ENCODE measurements around the gene MYLK. TPM values are rescaled to one million over a fixed set of nuclear protein-coding genes. Genes with fewer than 3 reads are reported as not detected.

MYLK gene
- total RNA-seq, 1 donor from 2014 or later, result 20.1 TPM

- no peaks in the 10 kb centered on the region for H3K27me3 Mint-ChIP-seq (ENCODE audit: low read depth)
- peaks cover 4% of the 10 kb centered on the region for H3K36me3 Mint-ChIP-seq (ENCODE audit: low read depth)
- H3K4me1 Mint-ChIP-seq, result peaks cover 31% of the 10 kb centered on the region
- H3K9me3 Mint-ChIP-seq, result peaks cover 3% of the 10 kb centered on the region
- DNase-seq (ENCODE audit: low read depth, low spot score), result no peak
- H3K27ac Mint-ChIP-seq (ENCODE audit: unreplicated experiment), result no peak overlapping the region
- TF ChIP-seq, protein P1, sequence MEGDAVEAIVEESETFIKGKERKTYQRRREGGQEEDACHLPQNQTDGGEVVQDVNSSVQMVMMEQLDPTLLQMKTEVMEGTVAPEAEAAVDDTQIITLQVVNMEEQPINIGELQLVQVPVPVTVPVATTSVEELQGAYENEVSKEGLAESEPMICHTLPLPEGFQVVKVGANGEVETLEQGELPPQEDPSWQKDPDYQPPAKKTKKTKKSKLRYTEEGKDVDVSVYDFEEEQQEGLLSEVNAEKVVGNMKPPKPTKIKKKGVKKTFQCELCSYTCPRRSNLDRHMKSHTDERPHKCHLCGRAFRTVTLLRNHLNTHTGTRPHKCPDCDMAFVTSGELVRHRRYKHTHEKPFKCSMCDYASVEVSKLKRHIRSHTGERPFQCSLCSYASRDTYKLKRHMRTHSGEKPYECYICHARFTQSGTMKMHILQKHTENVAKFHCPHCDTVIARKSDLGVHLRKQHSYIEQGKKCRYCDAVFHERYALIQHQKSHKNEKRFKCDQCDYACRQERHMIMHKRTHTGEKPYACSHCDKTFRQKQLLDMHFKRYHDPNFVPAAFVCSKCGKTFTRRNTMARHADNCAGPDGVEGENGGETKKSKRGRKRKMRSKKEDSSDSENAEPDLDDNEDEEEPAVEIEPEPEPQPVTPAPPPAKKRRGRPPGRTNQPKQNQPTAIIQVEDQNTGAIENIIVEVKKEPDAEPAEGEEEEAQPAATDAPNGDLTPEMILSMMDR (conservative IDR thresholded peaks at IDR 0.05), result no peak
- peak overlapping the region; percentile 53 for H3K4me3 Mint-ChIP-seq
Observed at GRCh38 chr3:123791898-123792297, 92.2 kb downstream of the MYLK start.

DNA sequence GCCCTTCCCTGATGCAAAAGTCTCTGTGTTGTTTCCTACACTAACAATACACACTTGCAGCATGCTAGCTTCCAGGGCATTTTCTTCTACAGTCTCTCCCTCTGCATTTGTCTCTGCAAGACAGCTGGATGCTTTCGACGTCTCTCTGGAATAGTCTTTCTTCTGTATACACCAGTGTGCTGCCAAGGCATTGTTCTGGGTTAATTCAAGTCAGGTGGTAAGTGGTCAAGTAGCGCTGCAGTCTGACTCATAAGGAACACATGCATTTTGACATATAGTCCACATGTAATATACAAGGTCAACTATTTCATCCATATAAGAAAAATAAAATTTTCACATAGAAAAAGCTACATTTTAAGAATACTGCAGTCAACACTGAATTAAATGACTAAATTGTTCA is 92.7 kb downstream of the MYLK start:
- peaks cover 4% of the 10 kb centered on the region for H3K36me3 Mint-ChIP-seq (ENCODE audit: low read depth)
- no peak overlapping the region for H3K4me3 Mint-ChIP-seq
- no peaks in the 10 kb centered on the region for H3K27me3 Mint-ChIP-seq (ENCODE audit: low read depth)
- no peak for DNase-seq (ENCODE audit: low read depth, low spot score)
- peaks cover 31% of the 10 kb centered on the region for H3K4me1 Mint-ChIP-seq
- peaks cover 3% of the 10 kb centered on the region for H3K9me3 Mint-ChIP-seq
- TF ChIP-seq, protein P1 (conservative IDR thresholded peaks at IDR 0.05), result no peak
- no peak overlapping the region for H3K27ac Mint-ChIP-seq (ENCODE audit: unreplicated experiment)

- TF ChIP-seq, protein P1 (conservative IDR thresholded peaks at IDR 0.05), result no peak
- peaks cover 31% of the 10 kb centered on the region for H3K4me1 Mint-ChIP-seq
- DNase-seq (ENCODE audit: low read depth, low spot score), result no peak
- peaks cover 4% of the 10 kb centered on the region for H3K36me3 Mint-ChIP-seq (ENCODE audit: low read depth)
- no peak overlapping the region for H3K27ac Mint-ChIP-seq (ENCODE audit: unreplicated experiment)
- H3K27me3 Mint-ChIP-seq (ENCODE audit: low read depth), result no peaks in the 10 kb centered on the region
- peaks cover 3% of the 10 kb centered on the region for H3K9me3 Mint-ChIP-seq
- no peak overlapping the region for H3K4me3 Mint-ChIP-seq
Observed at GRCh38 chr3:123791073-123791370, 93.1 kb downstream of the MYLK start.

- no peaks in the 10 kb centered on the region for H3K27me3 Mint-ChIP-seq (ENCODE audit: low read depth)
- no peak overlapping the region for H3K4me3 Mint-ChIP-seq
- H3K4me1 Mint-ChIP-seq, result peaks cover 31% of the 10 kb centered on the region
- peaks cover 4% of the 10 kb centered on the region for H3K36me3 Mint-ChIP-seq (ENCODE audit: low read depth)
- DNase-seq (ENCODE audit: low read depth, low spot score), result no peak
- TF ChIP-seq, protein P1 (conservative IDR thresholded peaks at IDR 0.05), result no peak
- H3K27ac Mint-ChIP-seq (ENCODE audit: unreplicated experiment), result no peak overlapping the region
- peaks cover 3% of the 10 kb centered on the region for H3K9me3 Mint-ChIP-seq
Observed at GRCh38 chr3:123790254-123791072, 93.7 kb downstream of the MYLK start.

- no peaks in the 10 kb centered on the region for H3K27me3 Mint-ChIP-seq (ENCODE audit: low read depth)
- H3K9me3 Mint-ChIP-seq, result peaks cover 3% of the 10 kb centered on the region
- TF ChIP-seq, protein P1 (conservative IDR thresholded peaks at IDR 0.05), result no peak
- no peak for DNase-seq (ENCODE audit: low read depth, low spot score)
- peak overlapping the region; percentile 14 for H3K27ac Mint-ChIP-seq (ENCODE audit: unreplicated experiment)
- H3K36me3 Mint-ChIP-seq (ENCODE audit: low read depth), result peaks cover 7% of the 10 kb centered on the region
- peaks cover 31% of the 10 kb centered on the region for H3K4me1 Mint-ChIP-seq
- no peak overlapping the region for H3K4me3 Mint-ChIP-seq
Observed at GRCh38 chr3:123789760-123790159, 94.4 kb downstream of the MYLK start.

Data from neural crest cell (in vitro differentiated cells).